Type B pancreatic cell (in vitro differentiated cells): ENCODE results near the gene ZNF438. TPM values are rescaled to one million over a fixed set of nuclear protein-coding genes. Genes with fewer than 3 reads are reported as not detected.

Experiments used
- DNase-seq: peaks from one replicate; pipeline ENCODE4 v3.0.0; 2021; ENCODE audit warnings: mixed read lengths; ENCODE audit not compliant: unreplicated experiment; ENCODE audit errors: extremely low spot score
- H3K27ac Mint-ChIP-seq: 2 replicates; pipeline ENCODE4 v1.8.0; 2021; ENCODE audit warnings: mild to moderate bottlenecking, mixed read lengths
- H3K27me3 Mint-ChIP-seq: 2 replicates; pipeline ENCODE4 v1.8.0; 2021; ENCODE audit warnings: mixed read lengths
- H3K36me3 Mint-ChIP-seq: 2 replicates; pipeline ENCODE4 v1.8.0; 2021; ENCODE audit warnings: mixed read lengths
- H3K4me1 Mint-ChIP-seq: one replicate; pipeline ENCODE4 v1.8.0; 2021; ENCODE audit warnings: mixed read lengths; ENCODE audit not compliant: unreplicated experiment
- H3K4me3 Mint-ChIP-seq: 2 replicates; pipeline ENCODE4 v1.8.0; 2021; ENCODE audit warnings: mild to moderate bottlenecking, mixed read lengths
- H3K9me3 Mint-ChIP-seq: 2 replicates; pipeline ENCODE4 v1.8.0; 2021; ENCODE audit warnings: mixed read lengths
- CTCF ChIP-seq: fragments of 200-600 bp; sonication (generic); conservative IDR thresholded peaks from 2 replicates; pipeline ENCODE4 v1.5.0; 2021; ENCODE audit warnings: antibody characterized with exemption, mild to moderate bottlenecking
- total RNA-seq: library from RNA; stranded (reverse); gene quantifications from 2 replicates; pipeline ENCODE4 v1.2.1, GENCODE V29; 2021; ENCODE audit warnings: low replicate concordance

The ZNF438 gene
- total RNA-seq, 1 donor from 2014 or later, result 3.7 TPM

DNA sequence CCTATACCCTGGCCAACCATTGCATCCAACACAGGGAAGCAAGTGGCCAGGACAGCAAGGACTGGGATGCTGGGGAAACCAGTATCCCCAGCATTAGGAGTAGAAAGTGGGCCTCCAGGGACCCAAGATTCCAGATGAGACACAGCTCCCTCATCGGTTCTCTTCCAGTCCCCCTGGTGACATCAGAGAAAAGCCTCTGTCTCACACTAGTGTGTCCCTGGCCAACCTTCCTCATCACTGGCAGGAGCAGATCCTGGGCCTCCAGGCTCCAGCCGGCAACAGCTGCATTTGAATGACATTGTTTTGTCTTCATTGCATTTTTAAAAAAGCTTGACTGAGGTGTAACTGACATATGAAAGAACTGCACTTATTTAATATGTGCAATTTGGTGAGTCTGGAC, 224.8 kb downstream of the ZNF438 start:
- no peak for TF ChIP-seq CTCF
- no peaks in the 10 kb centered on the region for H3K27me3 Mint-ChIP-seq

DNA sequence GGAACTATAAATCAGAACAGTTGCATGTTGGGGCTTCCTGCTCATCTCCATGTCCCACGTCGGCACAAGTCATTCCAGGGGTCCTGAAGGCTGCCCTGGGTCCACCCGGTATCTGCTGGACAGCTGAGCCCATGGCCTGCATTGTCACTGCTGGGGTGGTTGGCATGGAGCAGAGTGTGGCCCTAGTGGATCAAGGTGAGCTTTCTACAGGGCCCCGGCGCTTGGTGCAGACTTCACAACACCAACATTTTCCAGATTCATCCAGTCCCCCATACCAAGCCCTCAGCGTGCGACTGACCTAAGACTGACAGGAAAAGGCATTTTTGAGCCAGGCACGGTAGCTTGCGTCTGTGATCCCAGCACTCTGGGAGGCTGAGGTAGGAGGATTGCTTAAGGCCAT, 226.6 kb downstream of the ZNF438 start:
- H3K27ac Mint-ChIP-seq, result no peak overlapping the region
- TF ChIP-seq CTCF, result no peak

More for the DNA sequence above, 224.8 kb downstream of the ZNF438 start:
- no peaks in the 10 kb centered on the region for H3K36me3 Mint-ChIP-seq
- no peak for DNase-seq
- no peaks in the 10 kb centered on the region for H3K9me3 Mint-ChIP-seq
- H3K4me3 Mint-ChIP-seq, result no peak overlapping the region
- peaks cover 18% of the 10 kb centered on the region for H3K4me1 Mint-ChIP-seq
- H3K27ac Mint-ChIP-seq, result no peak overlapping the region

GRCh38 chr10:30804478-30805055, 227.1 kb downstream of the ZNF438 start:
- no peak for DNase-seq
- Mint-ChIP-seq H3K9me3 (peaks cover 4% of the 10 kb centered on the region), H3K36me3 (no peaks in the 10 kb centered on the region), H3K27ac (no peak overlapping the region), H3K4me1 (peaks cover 16% of the 10 kb centered on the region), H3K27me3 (no peaks in the 10 kb centered on the region), H3K4me3 (no peak overlapping the region)
- no peak for TF ChIP-seq CTCF

More for the DNA sequence above, 226.6 kb downstream of the ZNF438 start:
- peaks cover 16% of the 10 kb centered on the region for H3K4me1 Mint-ChIP-seq
- no peaks in the 10 kb centered on the region for H3K36me3 Mint-ChIP-seq
- no peaks in the 10 kb centered on the region for H3K27me3 Mint-ChIP-seq
- no peak for DNase-seq
- peaks cover 4% of the 10 kb centered on the region for H3K9me3 Mint-ChIP-seq
- no peak overlapping the region for H3K4me3 Mint-ChIP-seq

DNA sequence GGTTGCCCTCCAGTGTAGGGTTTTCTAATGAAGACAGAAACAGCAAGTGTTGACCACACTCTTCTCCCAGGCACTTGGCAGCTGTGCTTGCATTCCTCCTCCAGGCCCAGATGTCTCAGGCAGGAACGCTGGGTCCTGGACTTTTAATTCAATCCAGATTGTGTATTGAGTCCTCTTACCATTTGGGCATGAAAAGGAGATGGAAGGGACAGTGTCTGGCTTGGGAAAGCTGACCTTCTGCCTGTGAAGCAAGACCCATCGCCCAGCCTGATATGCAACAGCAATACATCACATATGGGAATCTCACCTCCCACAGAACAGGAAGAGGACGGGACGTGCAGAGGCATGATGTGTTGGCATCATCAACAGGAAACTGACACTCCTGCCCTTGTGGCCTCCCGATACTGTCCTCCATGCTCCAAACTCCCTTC, 227.8 kb downstream of the ZNF438 start:
- H3K27ac Mint-ChIP-seq, result no peak overlapping the region

DNA sequence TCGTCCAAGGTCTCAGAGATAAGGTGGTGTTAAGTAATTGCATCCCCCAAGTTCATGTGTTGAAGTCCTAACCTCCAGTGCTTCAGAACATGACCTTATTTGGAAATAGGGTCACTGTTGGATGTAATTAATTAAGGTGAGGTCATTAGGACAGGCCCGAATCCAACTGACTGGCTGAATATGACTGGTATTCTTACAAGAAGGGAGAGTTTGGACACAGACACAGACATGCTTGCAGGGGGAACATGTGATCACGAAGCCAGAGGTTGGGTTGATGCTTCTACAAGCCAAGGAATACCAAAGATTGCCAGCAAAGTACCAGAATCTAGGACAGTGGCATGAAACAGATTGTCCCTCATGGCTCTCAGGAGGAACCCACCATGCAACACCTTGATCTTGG, 228.6 kb downstream of the ZNF438 start:
- Mint-ChIP-seq H3K36me3 (no peaks in the 10 kb centered on the region), H3K27me3 (no peaks in the 10 kb centered on the region), H3K4me3 (no peak overlapping the region), H3K27ac (no peak overlapping the region), H3K4me1 (peaks cover 9% of the 10 kb centered on the region), H3K9me3 (peaks cover 4% of the 10 kb centered on the region)
- no peak for TF ChIP-seq CTCF
- no peak for DNase-seq

More for the DNA sequence above, 227.8 kb downstream of the ZNF438 start:
- H3K36me3 Mint-ChIP-seq, result no peaks in the 10 kb centered on the region
- peaks cover 4% of the 10 kb centered on the region for H3K9me3 Mint-ChIP-seq
- DNase-seq, result no peak
- TF ChIP-seq CTCF, result no peak
- H3K4me3 Mint-ChIP-seq, result no peak overlapping the region
- H3K4me1 Mint-ChIP-seq, result peaks cover 16% of the 10 kb centered on the region
- H3K27me3 Mint-ChIP-seq, result no peaks in the 10 kb centered on the region
